Spleen (tissue), 7 donors: Measurements from ENCODE around the gene UBE2D1.

Experiments used
- POLR2A ChIP-seq, 3 donors: fragments of 450-650 bp; IDR thresholded peaks; one replicate each; pipeline ENCODE4 v1.5.1; 2017; ENCODE audit warnings: antibody characterized with exemption in 3 of 3, mild to moderate bottlenecking in 1 of 3
- POLR2AphosphoS5 ChIP-seq, 3 donors: sonication (generic); formaldehyde crosslinking; IDR thresholded peaks; one replicate each; pipeline ENCODE4 v1.5.1; 2017; ENCODE audit warnings: antibody characterized with exemption in 3 of 3
- TF ChIP-seq, protein P1 (sequence below), 11 experiments: fragments of 200-600 bp in 7 of 11; fragments of 450-650 bp in 4 of 11; sonication (generic) in 4 of 11; IDR thresholded peaks in 8 of 11; conservative IDR thresholded peaks in 3 of 11; 1 replicate in 7 of 11; 2 replicates in 4 of 11; pipeline versions ENCODE4 v1.4.0 to v1.8.0; 2016 to 2021; ENCODE audit warnings: antibody characterized with exemption in 11 of 11, inconsistent platforms in 4 of 11, mild to moderate bottlenecking in 1 of 11
- donor health status: DM: no; HTN: no; CAD: no; lungs with moderate emphysema.
- donor health status: DM: no; HTN: no; CAD: no.
- donor health status: DM: no; HTN: no; CAD: no.

DNA sequence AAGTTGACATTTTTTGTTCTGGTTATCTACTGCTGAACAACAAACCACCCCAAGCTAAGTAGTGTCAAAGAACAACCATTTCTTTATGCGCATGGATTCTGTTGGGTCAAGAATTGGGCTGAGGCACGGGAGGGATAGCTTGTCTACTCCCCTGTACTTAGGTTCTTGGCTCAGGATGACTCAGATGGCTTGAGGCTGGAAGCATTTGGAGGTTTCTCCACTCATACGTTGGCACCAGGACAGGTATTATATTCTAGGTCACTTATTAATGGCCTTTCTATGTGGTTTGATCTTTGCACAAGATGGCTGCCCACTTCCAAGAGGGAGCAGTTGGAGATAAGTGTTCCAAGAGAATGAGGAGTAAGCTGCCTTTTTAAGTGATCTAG, 38.6 kb downstream of the UBE2D1 start:
- TF ChIP-seq, protein P1, sequence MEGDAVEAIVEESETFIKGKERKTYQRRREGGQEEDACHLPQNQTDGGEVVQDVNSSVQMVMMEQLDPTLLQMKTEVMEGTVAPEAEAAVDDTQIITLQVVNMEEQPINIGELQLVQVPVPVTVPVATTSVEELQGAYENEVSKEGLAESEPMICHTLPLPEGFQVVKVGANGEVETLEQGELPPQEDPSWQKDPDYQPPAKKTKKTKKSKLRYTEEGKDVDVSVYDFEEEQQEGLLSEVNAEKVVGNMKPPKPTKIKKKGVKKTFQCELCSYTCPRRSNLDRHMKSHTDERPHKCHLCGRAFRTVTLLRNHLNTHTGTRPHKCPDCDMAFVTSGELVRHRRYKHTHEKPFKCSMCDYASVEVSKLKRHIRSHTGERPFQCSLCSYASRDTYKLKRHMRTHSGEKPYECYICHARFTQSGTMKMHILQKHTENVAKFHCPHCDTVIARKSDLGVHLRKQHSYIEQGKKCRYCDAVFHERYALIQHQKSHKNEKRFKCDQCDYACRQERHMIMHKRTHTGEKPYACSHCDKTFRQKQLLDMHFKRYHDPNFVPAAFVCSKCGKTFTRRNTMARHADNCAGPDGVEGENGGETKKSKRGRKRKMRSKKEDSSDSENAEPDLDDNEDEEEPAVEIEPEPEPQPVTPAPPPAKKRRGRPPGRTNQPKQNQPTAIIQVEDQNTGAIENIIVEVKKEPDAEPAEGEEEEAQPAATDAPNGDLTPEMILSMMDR (IDR thresholded peaks at IDR 0.05 in 8 of 11, conservative IDR thresholded peaks at IDR 0.05 in 3 of 11): no peak
- TF ChIP-seq POLR2A (IDR thresholded peaks at IDR 0.05) (no peak), POLR2AphosphoS5 (IDR thresholded peaks at IDR 0.05) (no peak)
